Measurements from ENCODE around the gene HNRNPU.

GRCh38 chr1:244913806-244914205, 49.5 kb upstream of the HNRNPU start:
- TF ChIP-seq POLR2A (IDR thresholded peaks at IDR 0.05) (no peak), POLR2AphosphoS5 (IDR thresholded peaks at IDR 0.05) (no peak)
- TF ChIP-seq, protein P1, sequence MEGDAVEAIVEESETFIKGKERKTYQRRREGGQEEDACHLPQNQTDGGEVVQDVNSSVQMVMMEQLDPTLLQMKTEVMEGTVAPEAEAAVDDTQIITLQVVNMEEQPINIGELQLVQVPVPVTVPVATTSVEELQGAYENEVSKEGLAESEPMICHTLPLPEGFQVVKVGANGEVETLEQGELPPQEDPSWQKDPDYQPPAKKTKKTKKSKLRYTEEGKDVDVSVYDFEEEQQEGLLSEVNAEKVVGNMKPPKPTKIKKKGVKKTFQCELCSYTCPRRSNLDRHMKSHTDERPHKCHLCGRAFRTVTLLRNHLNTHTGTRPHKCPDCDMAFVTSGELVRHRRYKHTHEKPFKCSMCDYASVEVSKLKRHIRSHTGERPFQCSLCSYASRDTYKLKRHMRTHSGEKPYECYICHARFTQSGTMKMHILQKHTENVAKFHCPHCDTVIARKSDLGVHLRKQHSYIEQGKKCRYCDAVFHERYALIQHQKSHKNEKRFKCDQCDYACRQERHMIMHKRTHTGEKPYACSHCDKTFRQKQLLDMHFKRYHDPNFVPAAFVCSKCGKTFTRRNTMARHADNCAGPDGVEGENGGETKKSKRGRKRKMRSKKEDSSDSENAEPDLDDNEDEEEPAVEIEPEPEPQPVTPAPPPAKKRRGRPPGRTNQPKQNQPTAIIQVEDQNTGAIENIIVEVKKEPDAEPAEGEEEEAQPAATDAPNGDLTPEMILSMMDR (IDR thresholded peaks at IDR 0.05 in 8 of 11, conservative IDR thresholded peaks at IDR 0.05 in 3 of 11): no peak

Data from spleen (tissue), 7 donors.